Keratinocyte (primary cell): ENCODE measurements around the gene DAPK2. TPM values are rescaled to one million over a fixed set of nuclear protein-coding genes. Genes with fewer than 3 reads are reported as not detected.

Experiments used
- DNase-seq: peaks from one replicate; pipeline ENCODE4 v3.0.0-alpha.2; 2011; ENCODE audit warnings: low read depth, missing footprints, low spot score
- FAIRE-seq: peaks from 2 replicates; lab custom pipeline; 2011; peaks lifted over from hg19 to GRCh38; lab: Jason Lieb, UNC
- H2AFZ ChIP-seq: 2 replicates; pipeline ENCODE4 v1.6.0; 2012; ENCODE audit warnings: low read length, control low read depth, inconsistent platforms; ENCODE audit not compliant: control insufficient read depth
- H3K27ac ChIP-seq: 2 replicates; pipeline ENCODE4 v1.5.1; 2011; ENCODE audit warnings: low read length; ENCODE audit not compliant: control insufficient read depth, insufficient read depth
- H3K27me3 ChIP-seq: 3 replicates; pipeline ENCODE4 v1.6.0; 2011; ENCODE audit warnings: low read length; ENCODE audit not compliant: control insufficient read depth, insufficient read depth; ENCODE audit errors: extremely low read depth
- H3K36me3 ChIP-seq, 2 experiments: 2 replicates in 1 of 2; 3 replicates in 1 of 2; pipeline ENCODE4 v1.5.1; 2011; ENCODE audit warnings: low read length in 2 of 2, mild to moderate bottlenecking in 1 of 2; ENCODE audit not compliant: control insufficient read depth in 2 of 2, insufficient read depth in 2 of 2; ENCODE audit errors: extremely low read depth in 1 of 2
- H3K4me1 ChIP-seq: 3 replicates; pipeline ENCODE4 v1.5.1; 2011; ENCODE audit warnings: low read length; ENCODE audit not compliant: control insufficient read depth, insufficient read depth; ENCODE audit errors: extremely low read depth
- H3K4me2 ChIP-seq: 3 replicates; pipeline ENCODE4 v1.6.0; 2011; ENCODE audit warnings: low read depth, low read length; ENCODE audit not compliant: control insufficient read depth, insufficient read depth; ENCODE audit errors: extremely low read depth
- H3K4me3 ChIP-seq, 3 experiments: fragments of 200-600 bp in 1 of 3; sonication (generic) in 1 of 3; 2 replicates in 2 of 3; 3 replicates in 1 of 3; pipeline ENCODE4 v1.5.1; 2011 to 2016; ENCODE audit warnings: low read length in 3 of 3, mild to moderate bottlenecking in 3 of 3, control low read depth in 2 of 3, inconsistent platforms in 1 of 3, low read depth in 1 of 3, mixed read lengths in 1 of 3, mixed run types in 1 of 3, moderate library complexity in 1 of 3; ENCODE audit not compliant: control insufficient read depth in 2 of 3, insufficient read depth in 2 of 3; ENCODE audit errors: extremely low read depth in 1 of 3
- H3K79me2 ChIP-seq: 2 replicates; pipeline ENCODE4 v1.6.0; 2012; ENCODE audit warnings: low read length; ENCODE audit not compliant: control insufficient read depth, insufficient read depth
- H3K9ac ChIP-seq: 3 replicates; pipeline ENCODE4 v1.6.0; 2011; ENCODE audit warnings: low read length; ENCODE audit not compliant: control insufficient read depth, insufficient read depth; ENCODE audit errors: extremely low read depth
- H3K9me1 ChIP-seq: 3 replicates; pipeline ENCODE4 v1.6.0; 2011; ENCODE audit warnings: low read length; ENCODE audit not compliant: control insufficient read depth, insufficient read depth; ENCODE audit errors: extremely low read depth
- H3K9me3 ChIP-seq: 2 replicates; pipeline ENCODE4 v1.5.1; 2012; ENCODE audit warnings: low read depth, low read length; ENCODE audit not compliant: control insufficient read depth
- H4K20me1 ChIP-seq: 3 replicates; pipeline ENCODE4 v1.6.0; 2011; ENCODE audit warnings: low read length; ENCODE audit not compliant: control insufficient read depth, insufficient read depth; ENCODE audit errors: extremely low read depth
- CTCF ChIP-seq, 3 experiments: IDR thresholded peaks in 1 of 3; conservative IDR thresholded peaks in 1 of 3; optimal IDR thresholded peaks in 1 of 3; 2 replicates in 2 of 3; 3 replicates in 1 of 3; pipeline versions ENCODE3 to v1.5.1; 2011; ENCODE audit warnings: low read length in 3 of 3, mild to moderate bottlenecking in 3 of 3, moderate library complexity in 2 of 3, control low read depth in 1 of 3, inconsistent platforms in 1 of 3; ENCODE audit not compliant: insufficient read depth in 2 of 3; ENCODE audit errors: extremely low read depth in 1 of 3
- EZH2 ChIP-seq: IDR thresholded peaks from one replicate; pipeline ENCODE4 v1.6.1; 2012; ENCODE audit warnings: inconsistent platforms, mild to moderate bottlenecking, low read length, moderate library complexity
- dilution Hi-C: fragments of 300-500 bp; cut with MboI; formaldehyde crosslinking; loops from one replicate; pipeline ENCODE4 v1.7.0; 2020; ENCODE audit warnings: low sequenced_read_pairs; ENCODE audit not compliant: extremely low pct_ligation_motif_present
- polyA minus RNA-seq, 3 experiments: library from RNA; depleted of rRNA, polyadenylated mRNA; stranded (reverse); fragments of >200 nt; gene quantifications; 1 replicate in 1 of 3; 2 replicates in 1 of 3; 3 replicates in 1 of 3; pipeline ENCODE4 v1.2.3, GENCODE V29; 2011
- polyA plus RNA-seq, 5 experiments: library from polyadenylated mRNA; depleted of rRNA in 3 of 5; stranded (reverse) in 3 of 5; stranded (forward) in 1 of 5; unstranded in 1 of 5; fragments of >200 nt; gene quantifications; 1 replicate in 1 of 5; 2 replicates in 3 of 5; 3 replicates in 1 of 5; pipeline versions ENCODE4 v1.2.1 to v1.2.3, GENCODE V29; 2011 to 2012; ENCODE audit warnings: missing spikeins in 2 of 5, low read depth in 1 of 5, low replicate concordance in 1 of 5

Gene DAPK2
- 0.83 to 1.7 TPM (median 1.4 TPM) in 3 replicates for polyA plus RNA-seq
- polyA plus RNA-seq (2011; ENCODE audit: low read depth): 5.5 TPM
- 1.2 and 1.6 TPM in 2 replicates for polyA plus RNA-seq (2011; cell fraction: cytosol; rRNA removed)
- polyA plus RNA-seq (2011; cell fraction: nucleus; rRNA removed): 3.3 and 4.8 TPM in 2 replicates
- 0.85 and 6.7 TPM in 2 replicates for polyA plus RNA-seq (2012; ENCODE audit: low replicate concordance)
- 0.56 to 1.6 TPM (median 1.3 TPM) in 3 replicates for polyA minus RNA-seq
- not detected for polyA minus RNA-seq (2011; cell fraction: cytosol; rRNA and poly(A)+ RNA removed)
- 3.4 and 4.4 TPM in 2 replicates for polyA minus RNA-seq (2011; cell fraction: nucleus; rRNA and poly(A)+ RNA removed)

GRCh38 chr15:64046421-64047153, at the start of gene DAPK2:
Gene DAPK2 (minus strand): TSS chr15:64046485. CDS start chr15:64040261, 6,224 bp downstream.
- Histone ChIP-seq H3K79me2 (no peaks in the 10 kb centered on the region), H3K9ac (peak within 1 kb of the TSS; percentile 40), H3K9me3 (no peaks in the 10 kb centered on the region), H3K4me3 (peak within 1 kb of the TSS; percentile 42 to 67 (median 48)), H3K36me3 (no peaks in the 10 kb centered on the region), H3K4me1 (no peaks in the 10 kb centered on the region), H3K27ac (no peak within 1 kb of the TSS), H4K20me1 (no peaks in the 10 kb centered on the region), H3K4me2 (peak within 1 kb of the TSS; percentile 86), H2AFZ (peak within 1 kb of the TSS; percentile 73), H3K27me3 (peaks cover 25% of the 10 kb centered on the region), H3K9me1 (no peaks in the 10 kb centered on the region)
- dilution Hi-C loops: no loop called here
- no peak for DNase-seq
- no peak for FAIRE-seq
- TF ChIP-seq EZH2 (no peak), CTCF (optimal IDR thresholded peaks at IDR 0.05 in 1 of 3, IDR thresholded peaks at IDR 0.05 in 1 of 3, conservative IDR thresholded peaks at IDR 0.05 in 1 of 3; ENCODE audit: extremely low read depth in 1 of 3, insufficient read depth in 2 of 3, low read length in 3 of 3) (peak in 2 of 3 experiments; percentile 64 to 75)

- H3K9ac ChIP-seq: peak overlapping the region; percentile 92
- peaks cover 0 to 2% of the 10 kb centered on the region in 2 experiments for H3K36me3 ChIP-seq
- H3K9me1 ChIP-seq: peaks cover 4% of the 10 kb centered on the region
- FAIRE-seq (no peak), DNase-seq (no peak)
- peak overlapping the region; percentile 48 for H3K27ac ChIP-seq
- peaks cover 51% of the 10 kb centered on the region for H3K4me1 ChIP-seq
- TF ChIP-seq EZH2: no peak
- no peak for TF ChIP-seq CTCF (optimal IDR thresholded peaks at IDR 0.05 in 1 of 3, IDR thresholded peaks at IDR 0.05 in 1 of 3, conservative IDR thresholded peaks at IDR 0.05 in 1 of 3; ENCODE audit: extremely low read depth in 1 of 3, insufficient read depth in 2 of 3, low read length in 3 of 3)
- peaks cover 79% of the 10 kb centered on the region for H3K79me2 ChIP-seq
- dilution Hi-C loops: no loop called here
- H3K4me2 ChIP-seq: peak overlapping the region; percentile 81
- no peaks in the 10 kb centered on the region for H3K27me3 ChIP-seq
- H3K9me3 ChIP-seq: no peaks in the 10 kb centered on the region
- H4K20me1 ChIP-seq: no peaks in the 10 kb centered on the region
- H2AFZ ChIP-seq: peak overlapping the region; percentile 88
- H3K4me3 ChIP-seq: peak overlapping the region; percentile 60 to 97 (median 88)
These were observed 49.1 kb upstream of the DAPK2 start for GRCh38 chr15:64095431-64095794.
